GM21360 (cell line): ENCODE data around the gene PREPL.
"Not testable (repeated sequence)": the region's sequence is repeated elsewhere in the genome, so short reads cannot be mapped to it uniquely, and the experiment has no call there.

Experiments used
- ATAC-seq: cut with Tn5 transposase; IDR thresholded peaks from one replicate; pipeline ENCODE4 v1.9.1; 2021; ENCODE audit warnings: mild to moderate bottlenecking, moderate library complexity; ENCODE audit not compliant: unreplicated experiment

The PREPL gene

GRCh38 chr2:44349506-44349905 lies 11.8 kb downstream of the PREPL start:
- no peak for ATAC-seq

DNA sequence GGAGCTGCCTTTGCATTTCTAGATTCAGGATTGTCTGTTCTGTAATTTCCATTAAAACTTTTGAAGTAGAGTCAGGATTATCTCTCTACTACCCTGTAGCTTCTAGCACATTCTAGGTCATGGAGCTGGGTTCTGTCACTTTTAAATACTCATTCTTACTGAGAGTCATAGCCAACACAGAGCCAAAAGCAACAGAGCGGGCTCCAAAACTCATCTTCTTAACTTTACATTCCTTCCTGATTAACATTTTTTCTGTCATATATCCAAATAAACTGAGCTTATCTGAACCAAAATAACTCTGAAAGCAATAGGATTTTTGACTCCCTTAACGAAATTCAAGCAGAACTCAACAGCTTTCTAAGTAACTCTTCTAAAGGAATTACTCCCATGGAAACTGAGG lies 12.9 kb downstream of the PREPL start:
- no peak for ATAC-seq

GRCh38 chr2:44347526-44347925 lies 13.8 kb downstream of the PREPL start:
- no peak for ATAC-seq

- ATAC-seq, result no peak
Observed at GRCh38 chr2:44342854-44343253, 18.4 kb downstream of the PREPL start.

DNA sequence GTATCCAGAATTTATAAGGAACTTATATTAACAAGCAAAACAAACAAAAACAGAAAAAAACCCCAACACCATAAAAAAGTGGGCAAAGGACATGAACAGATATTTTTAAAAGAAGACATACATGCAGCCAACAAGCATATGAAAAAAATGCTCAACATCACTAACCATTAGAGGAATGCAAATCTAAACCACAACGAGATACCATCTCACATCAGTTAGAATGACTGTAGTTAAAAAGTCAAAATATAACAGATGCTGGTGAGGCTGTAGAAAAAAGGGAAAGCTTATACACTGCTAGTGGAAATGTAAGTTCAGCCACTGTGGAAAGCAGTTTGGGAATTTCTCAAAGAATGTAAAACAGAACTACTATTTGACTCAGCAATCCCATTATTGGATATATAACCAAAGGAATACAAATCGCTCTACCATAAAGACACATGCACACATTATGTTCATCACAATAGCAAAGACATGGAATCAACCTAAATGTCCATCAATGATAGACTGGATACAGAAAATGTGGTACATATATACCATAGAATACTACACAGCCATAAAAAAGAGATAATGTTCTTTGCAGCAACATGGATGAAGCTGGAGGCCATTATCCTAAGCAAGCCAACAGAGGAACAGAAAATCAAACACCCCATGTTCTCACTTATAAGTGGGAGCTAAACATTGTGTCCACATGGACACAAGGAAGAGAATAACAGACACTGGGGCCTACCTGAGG lies 25.3 kb downstream of the PREPL start:
- ATAC-seq, result no peak

DNA sequence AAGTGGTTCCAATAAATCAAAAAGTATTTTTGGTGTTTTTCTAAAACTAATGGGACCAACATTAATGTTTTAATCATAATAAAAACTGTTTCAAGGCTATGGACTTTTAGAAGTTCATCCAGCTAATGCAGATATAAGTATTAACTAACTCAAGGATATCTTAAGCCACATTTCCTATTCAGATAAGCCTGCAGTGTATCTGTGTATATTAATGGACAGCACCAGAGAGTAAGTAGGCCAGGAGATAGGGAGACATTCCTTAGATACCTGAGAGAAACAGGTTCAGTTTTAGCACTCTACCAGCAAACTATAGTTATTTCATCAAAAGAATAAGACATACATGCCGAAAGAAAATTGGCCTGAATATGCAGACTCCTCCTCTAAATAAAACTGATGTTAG lies 27.3 kb downstream of the PREPL start:
- no peak for ATAC-seq

- no peak for ATAC-seq
Observed at GRCh38 chr2:44330801-44331200, 30.5 kb downstream of the PREPL start.

- no peak for ATAC-seq
Observed at GRCh38 chr2:44329343-44329742, 32.0 kb downstream of the PREPL start.

- no peak for ATAC-seq
Observed at GRCh38 chr2:44328750-44329149, 32.5 kb downstream of the PREPL start.

DNA sequence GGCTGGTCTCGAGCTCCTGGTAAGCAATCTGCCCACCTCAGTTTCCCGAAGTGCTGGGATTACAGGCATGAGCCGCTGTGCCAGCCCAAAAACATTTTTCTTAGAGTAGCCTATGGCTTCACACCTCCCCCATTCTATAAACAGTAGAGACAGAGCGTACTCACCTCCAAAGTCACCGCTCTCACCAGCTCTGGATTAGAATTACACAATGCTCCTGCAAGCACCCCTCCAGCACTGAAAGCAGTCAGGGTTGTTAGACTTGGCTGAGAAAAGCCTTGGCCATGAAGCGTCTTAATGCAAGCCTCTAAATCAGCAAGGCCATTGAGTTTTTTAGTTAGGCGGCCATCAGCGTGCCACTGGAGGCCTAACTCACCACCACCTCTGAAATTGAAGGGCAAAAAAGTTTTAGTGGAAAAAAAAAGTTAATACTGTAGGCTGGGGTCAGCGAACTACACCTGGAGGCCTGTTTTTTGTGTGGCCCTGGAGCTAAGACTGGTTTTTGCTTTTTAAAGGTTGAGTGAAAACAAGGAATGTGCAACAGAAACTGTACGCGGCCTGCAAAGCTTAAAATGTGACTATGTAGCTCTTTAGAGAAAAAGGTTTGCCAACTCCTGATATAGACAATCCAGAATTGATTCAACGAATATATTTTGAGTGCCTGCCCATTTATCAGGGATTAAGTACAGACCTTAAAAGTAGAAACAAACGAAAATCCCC lies 34.6 kb downstream of the PREPL start:
- ATAC-seq, result no peak

GRCh38 chr2:44325897-44326296 lies 35.4 kb downstream of the PREPL start:
- ATAC-seq, result no peak

GRCh38 chr2:44324971-44325426 lies 36.3 kb downstream of the PREPL start:
- ATAC-seq, result no peak

GRCh38 chr2:44321360-44321759 lies 39.9 kb downstream of the PREPL start:
- ATAC-seq, result no peak

GRCh38 chr2:44320832-44321231 lies 40.5 kb downstream of the PREPL start:
- ATAC-seq, result no peak

GRCh38 chr2:44315945-44316344 lies 45.3 kb downstream of the PREPL start:
- no peak for ATAC-seq

DNA sequence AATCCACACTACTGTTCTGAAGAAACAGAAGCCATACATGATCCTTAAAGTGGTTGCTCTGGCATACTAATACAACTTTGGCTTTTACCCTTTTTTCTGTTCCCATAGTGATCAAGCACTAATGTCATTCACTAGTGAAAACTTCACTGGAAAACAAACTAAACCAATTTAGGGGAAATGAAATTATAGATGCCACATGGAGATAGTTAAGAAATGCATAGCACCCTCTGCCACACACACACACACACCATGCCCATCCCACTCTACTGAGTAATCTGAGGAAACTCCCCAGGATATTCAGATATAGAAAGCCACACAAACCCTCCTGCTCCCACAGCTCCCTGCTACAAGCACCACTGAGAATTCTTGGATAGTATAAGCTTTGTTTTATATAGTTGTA lies 46.9 kb downstream of the PREPL start:
- no peak for ATAC-seq

DNA sequence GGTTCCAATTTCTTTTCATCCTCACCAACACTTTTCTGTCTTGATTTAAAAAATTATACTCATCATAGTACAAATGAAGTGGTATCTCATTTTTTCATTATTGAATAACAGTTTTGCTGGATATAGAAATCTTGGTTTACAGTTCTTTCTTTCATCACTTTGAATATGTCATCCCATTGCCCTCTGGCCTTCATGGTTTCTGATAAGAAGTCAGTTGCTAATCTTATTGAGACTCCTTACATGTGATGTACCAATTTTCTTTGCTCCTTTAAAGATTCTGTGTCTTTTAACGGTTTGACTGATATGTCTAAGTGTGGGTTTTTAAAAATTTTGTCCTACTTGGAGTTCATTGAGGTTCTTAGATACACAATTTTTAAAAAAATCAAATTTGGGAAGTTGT lies 51.0 kb downstream of the PREPL start:
- no peak for ATAC-seq

GRCh38 chr2:44305882-44306281 lies 55.4 kb downstream of the PREPL start:
- ATAC-seq, result no peak

- no peak for ATAC-seq
Observed at GRCh38 chr2:44304258-44304657, 57.0 kb downstream of the PREPL start.

DNA sequence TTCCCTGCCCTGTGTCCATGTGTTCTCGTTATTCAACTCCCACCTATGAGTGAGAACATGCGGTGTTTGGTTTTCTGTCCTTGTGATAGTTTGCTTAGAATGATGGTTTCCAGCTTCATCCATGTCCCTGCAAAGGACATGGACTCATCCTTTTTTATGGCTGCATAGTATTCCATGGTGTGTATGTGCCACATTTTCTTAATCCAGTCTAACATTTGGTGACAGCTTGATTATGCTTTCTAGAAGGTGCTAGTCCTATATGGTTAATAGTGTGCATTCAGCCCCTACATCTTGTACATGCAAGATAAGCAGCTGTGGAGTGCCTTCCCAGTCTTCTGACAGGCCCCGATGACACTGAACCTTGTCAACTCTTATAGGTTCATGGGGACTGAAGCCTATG lies 57.5 kb downstream of the PREPL start:
- ATAC-seq, result not testable (repeated sequence)

DNA sequence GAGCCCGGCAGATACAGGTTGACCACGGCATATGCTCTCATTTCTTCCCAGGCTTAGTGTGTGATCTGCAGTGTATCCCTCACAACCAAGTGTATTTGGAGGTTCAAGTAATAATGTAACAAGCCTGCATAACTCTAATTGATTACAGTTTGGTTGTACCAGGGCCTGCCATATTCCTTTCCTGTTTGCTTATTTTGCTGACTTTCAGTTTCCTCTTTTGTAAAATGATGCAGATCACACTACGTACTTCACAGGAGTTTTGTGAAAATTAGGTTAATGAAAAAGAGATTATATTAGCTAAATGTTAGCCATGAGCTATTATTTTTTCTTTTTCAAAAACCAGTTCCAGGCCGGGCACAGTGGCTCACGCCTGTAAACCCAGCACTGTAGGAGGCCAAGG lies 60.2 kb downstream of the PREPL start:
- ATAC-seq, result no peak

- ATAC-seq, result no peak
Observed at GRCh38 chr2:44299635-44300034, 61.7 kb downstream of the PREPL start.
